A549 (cell line): Measurements from ENCODE around the gene TTC16.

Experiments
- CTCF ChIP-seq: fragments of >200 bp; sonication (Bioruptor Twin); formaldehyde crosslinking; IDR thresholded peaks from 3 replicates; pipeline ENCODE4 v1.5.1; 2016
- ESRRA ChIP-seq: fragments of 150-350 bp; IDR thresholded peaks from 2 replicates; pipeline ENCODE4 v1.6.1; 2014; ENCODE audit warnings: mild to moderate bottlenecking, low read length, borderline replicate concordance
- MAFK ChIP-seq: fragments of 450-650 bp; IDR thresholded peaks from 2 replicates; pipeline ENCODE4 v1.6.1; 2014; ENCODE audit not compliant: partially characterized antibody
- REST ChIP-seq: fragments of 200-600 bp; sonication (generic); IDR thresholded peaks from 2 replicates; pipeline ENCODE4 v1.6.1; 2016; ENCODE audit warnings: antibody characterized with exemption, mild to moderate bottlenecking, moderate library complexity

- no peak for TF ChIP-seq ESRRA
- TF ChIP-seq REST, result no peak
- TF ChIP-seq CTCF, result no peak
- TF ChIP-seq MAFK, result no peak
Observed at GRCh38 chr9:127686461-127687393, 29.2 kb upstream of the TTC16 start.
